HL-60/S4 treated with phorbol 12-myristate 13-acetate at 8.2 ng/mL for 4 days and 3 days (cell line): ENCODE measurements around the gene NNMT.

ENCODE experiments used
- in situ Hi-C: fragments of 300-500 bp; cut with MboI; formaldehyde crosslinking; loops from 2 replicates; pipeline ENCODE4 v1.15.0; 2022; ENCODE audit warnings: low sequenced_read_pairs

The NNMT gene

GRCh38 chr11:114282488-114282887 is 13.7 kb upstream of the NNMT start:
- in situ Hi-C loops: no loop called here

- in situ Hi-C loops: no loop called here
Observed at GRCh38 chr11:114283422-114283821, 12.8 kb upstream of the NNMT start.

- in situ Hi-C loops: no loop called here
Observed at GRCh38 chr11:114284021-114284420, 12.2 kb upstream of the NNMT start.

- in situ Hi-C loops: no loop called here
Observed at GRCh38 chr11:114284914-114285313, 11.3 kb upstream of the NNMT start.

GRCh38 chr11:114285599-114285998 is 10.6 kb upstream of the NNMT start:
- in situ Hi-C loops: no loop called here

GRCh38 chr11:114286229-114286628 is 10.0 kb upstream of the NNMT start:
- in situ Hi-C loops: no loop called here

GRCh38 chr11:114287154-114287553 is 9.0 kb upstream of the NNMT start:
- in situ Hi-C loops: no loop called here

GRCh38 chr11:114288136-114288535 is 8.1 kb upstream of the NNMT start:
- in situ Hi-C loops: no loop called here

GRCh38 chr11:114289779-114290178 is 6.4 kb upstream of the NNMT start:
- in situ Hi-C loops: no loop called here

GRCh38 chr11:114290503-114291235 is 5.5 kb upstream of the NNMT start:
- in situ Hi-C loops: no loop called here

- in situ Hi-C loops: no loop called here
Observed at GRCh38 chr11:114291381-114291780, 4.8 kb upstream of the NNMT start.

GRCh38 chr11:114291842-114292680 is 4.1 kb upstream of the NNMT start:
- in situ Hi-C loops: no loop called here

GRCh38 chr11:114293201-114293711 is 2.9 kb upstream of the NNMT start:
- in situ Hi-C loops: no loop called here

- in situ Hi-C loops: no loop called here
Observed at GRCh38 chr11:114296605-114297372, 590 bp downstream of the NNMT start.

GRCh38 chr11:114297806-114298709 is 1.9 kb downstream of the NNMT start:
- in situ Hi-C loops: no loop called here

GRCh38 chr11:114298710-114299109 is 2.5 kb downstream of the NNMT start:
- in situ Hi-C loops: no loop called here

GRCh38 chr11:114301088-114301487 is 4.9 kb downstream of the NNMT start:
- in situ Hi-C loops: no loop called here

- in situ Hi-C loops: no loop called here
Observed at GRCh38 chr11:114301927-114302326, 5.7 kb downstream of the NNMT start.

- in situ Hi-C loops: no loop called here
Observed at GRCh38 chr11:114302663-114303062, 6.5 kb downstream of the NNMT start.

- in situ Hi-C loops: no loop called here
Observed at GRCh38 chr11:114304065-114304464, 7.9 kb downstream of the NNMT start.
